Ishikawa (cell line): ENCODE measurements around the gene FCAMR.

Experiments used
- EP300 ChIP-seq: IDR thresholded peaks from 2 replicates; pipeline ENCODE4 v1.6.1; 2012; ENCODE audit warnings: borderline replicate concordance
- RAD21 ChIP-seq: IDR thresholded peaks from 2 replicates; pipeline ENCODE4 v1.6.1; 2012; ENCODE audit warnings: low read depth

- TF ChIP-seq RAD21 (no peak), EP300 (no peak)
Measured at GRCh38 chr1:207001492-207002245, 31.4 kb upstream of the FCAMR start.
